K562 (cell line): ENCODE results near the gene ABCB4. TPM values are rescaled to one million over a fixed set of nuclear protein-coding genes. Genes with fewer than 3 reads are reported as not detected.

Experiments
- ATAC-seq: fragments of 200-7000 bp; cut with Tn5 transposase; 3 replicates; pipeline ENCODE4 v1.9.1; 2020; ENCODE audit warnings: moderate library complexity
- BruUV-seq: library from RNA; stranded (reverse); fragments of 400-500 nt; replicated peaks from 2 replicates; lab custom pipeline; 2021; lab: Mats Ljungman, UMichigan
- CTCF ChIA-PET: fragments of 300-600 bp; formaldehyde crosslinking; extraction: SDS; loops from one replicate; lab custom pipeline; 2021; ENCODE audit warnings: low intra/inter-chr PET ratio; lab: Yijun Ruan, JAX
- POLR2A ChIA-PET: fragments of 300-600, 350-650 bp; sonication (Branson Sonifier 250); formaldehyde crosslinking; extraction: SDS; loops from one replicate; lab custom pipeline; 2021; ENCODE audit warnings: antibody characterized with exemption, inconsistent platforms; lab: Yijun Ruan, JAX
- DNase-seq, 4 experiments: peaks; one replicate each; pipeline versions ENCODE4 v3.0.0 to v3.0.0-alpha.2; 2011 to 2018; ENCODE audit warnings: low spot score in 3 of 4, mixed read lengths in 3 of 4; ENCODE audit errors: extremely low read depth in 1 of 4
- FAIRE-seq: peaks from 2 replicates; lab custom pipeline; 2011; peaks lifted over from hg19 to GRCh38; lab: Jason Lieb, UNC
- H2AFZ ChIP-seq: 2 replicates; pipeline ENCODE4 v1.6.0; 2011; ENCODE audit warnings: low read depth, low read length, control low read depth, inconsistent platforms
- H3K27ac ChIP-seq: fragments of 200-600 bp; 3 replicates; pipeline ENCODE4 v1.8.0; 2011; ENCODE audit warnings: low read depth, mild to moderate bottlenecking, control low read depth, inconsistent platforms, low read length, moderate library complexity, mixed read lengths; ENCODE audit errors: extremely low read depth
- H3K27me3 ChIP-seq, 2 experiments: fragments of 300-600 bp in 1 of 2; 2 replicates in 1 of 2; 3 replicates in 1 of 2; pipeline versions ENCODE4 v1.6.0 to v1.8.0; 2011; ENCODE audit warnings: inconsistent platforms in 2 of 2, low read length in 2 of 2, mild to moderate bottlenecking in 1 of 2, mixed read lengths in 1 of 2, moderate library complexity in 1 of 2; ENCODE audit not compliant: control insufficient read depth in 2 of 2, insufficient read depth in 2 of 2
- H3K36me3 ChIP-seq: fragments of 300-600 bp; 3 replicates; pipeline ENCODE4 v1.8.0; 2011; ENCODE audit warnings: mild to moderate bottlenecking, low read length, inconsistent platforms; ENCODE audit not compliant: control insufficient read depth, insufficient read depth
- H3K4me1 ChIP-seq, 2 experiments: fragments of 200-600 bp in 1 of 2; replicated peaks in 1 of 2; 2 replicates in 1 of 2; 3 replicates in 1 of 2; pipeline versions ENCODE4 v1.5.1 to v1.8.0; 2011; ENCODE audit warnings: inconsistent platforms in 2 of 2, low read length in 2 of 2, mild to moderate bottlenecking in 1 of 2, mixed read lengths in 1 of 2, moderate library complexity in 1 of 2; ENCODE audit not compliant: control insufficient read depth in 2 of 2, insufficient read depth in 2 of 2
- H3K4me2 ChIP-seq: 2 replicates; pipeline ENCODE4 v1.6.1; 2011; ENCODE audit warnings: low read length, control low read depth, inconsistent platforms, mixed read lengths; ENCODE audit not compliant: insufficient read depth
- H3K4me3 ChIP-seq: fragments of 200-600 bp; sonication (generic), shearing (Covaris generic); 2 replicates; pipeline ENCODE4 v1.5.1; 2016; ENCODE audit warnings: control low read depth, inconsistent platforms
- H3K79me2 ChIP-seq: fragments of 200-600 bp; 3 replicates; pipeline ENCODE4 v1.8.0; 2011; ENCODE audit warnings: low read length, inconsistent platforms; ENCODE audit not compliant: control insufficient read depth, insufficient read depth
- H3K9ac ChIP-seq, 2 experiments: 2 replicates each; pipeline versions ENCODE4 v1.6.0 to v1.6.1; 2011; ENCODE audit warnings: low read depth in 2 of 2, low read length in 2 of 2, control low read depth in 1 of 2, inconsistent platforms in 1 of 2, mild to moderate bottlenecking in 1 of 2, mixed read lengths in 1 of 2; ENCODE audit not compliant: insufficient read depth in 1 of 2
- H3K9me1 ChIP-seq: one replicate; pipeline ENCODE4 v1.6.0; 2011; ENCODE audit warnings: inconsistent platforms, mild to moderate bottlenecking, low read length, moderate library complexity; ENCODE audit not compliant: control insufficient read depth, insufficient read depth
- H3K9me3 ChIP-seq: replicated peaks from 2 replicates; pipeline ENCODE4 v1.5.1; 2011; ENCODE audit warnings: low read depth, low read length, inconsistent platforms; ENCODE audit not compliant: control insufficient read depth, insufficient read depth
- H4K20me1 ChIP-seq: replicated peaks from 2 replicates; pipeline ENCODE4 v1.6.1; 2011; ENCODE audit warnings: low read length, inconsistent platforms, mixed read lengths; ENCODE audit not compliant: control insufficient read depth, insufficient read depth
- CBFA2T2 ChIP-seq: fragments of 450-650 bp; conservative IDR thresholded peaks from 2 replicates; pipeline ENCODE4 v1.6.1; 2017; ENCODE audit warnings: mild to moderate bottlenecking
- CEBPG ChIP-seq, 3 experiments: fragments of 200-800 bp in 1 of 3; sonication (Bioruptor generic) in 1 of 3; sonication (generic) in 1 of 3; formaldehyde crosslinking in 1 of 3; IDR thresholded peaks in 2 of 3; conservative IDR thresholded peaks in 1 of 3; 2 replicates each; pipeline versions ENCODE4 v1.6.1 to v1.8.0; 2016 to 2022; ENCODE audit warnings: missing compliant biosample characterization in 2 of 3, missing genetic modification characterization in 2 of 3, mild to moderate bottlenecking in 1 of 3, missing genetic modification reagents in 1 of 3
- GTF3C2 ChIP-seq: IDR thresholded peaks from 3 replicates; pipeline ENCODE4 v1.6.1; 2011; ENCODE audit warnings: borderline replicate concordance, mild to moderate bottlenecking, moderate library complexity; ENCODE audit not compliant: insufficient read length; ENCODE audit errors: extremely low read depth
- RFX1 ChIP-seq: fragments of 450-650 bp; IDR thresholded peaks from 2 replicates; pipeline ENCODE4 v1.6.1; 2016; ENCODE audit warnings: mild to moderate bottlenecking, moderate library complexity
- TCF7 ChIP-seq: sonication (generic); IDR thresholded peaks from 2 replicates; pipeline ENCODE4 v1.6.1; 2016; ENCODE audit warnings: antibody characterized with exemption, borderline replicate concordance
- USF1 ChIP-seq: sonication (generic); formaldehyde crosslinking; IDR thresholded peaks from 2 replicates; pipeline ENCODE4 v1.9.0; 2022; ENCODE audit warnings: mild to moderate bottlenecking, missing genetic modification reagents
- XRCC3 ChIP-seq: fragments of 450-650 bp; IDR thresholded peaks from 2 replicates; pipeline ENCODE4 v1.6.1; 2017; ENCODE audit warnings: mild to moderate bottlenecking, moderate library complexity
- ZFPM2 ChIP-seq: fragments of 250-450 bp; sonication (Bioruptor Pico); IDR thresholded peaks from 2 replicates; pipeline ENCODE4 v1.5.1; 2022; ENCODE audit warnings: mild to moderate bottlenecking
- ZNF639 ChIP-seq, 2 experiments: fragments of 200-800 bp in 1 of 2; sonication (Bioruptor generic) in 1 of 2; sonication (generic) in 1 of 2; formaldehyde crosslinking in 1 of 2; IDR thresholded peaks in 1 of 2; conservative IDR thresholded peaks in 1 of 2; 2 replicates each; pipeline versions ENCODE4 v1.5.0 to v1.6.1; 2016 to 2020; ENCODE audit warnings: missing compliant biosample characterization in 1 of 2, missing genetic modification characterization in 1 of 2, missing genetic modification reagents in 1 of 2
- WGBS: fragments of 100-300 bp; shearing (Covaris generic); methylation state at CpG from one replicate; pipeline ENCODE4 v1.1.6; 2016; ENCODE audit warnings: low coverage, mixed read lengths; ENCODE audit not compliant: insufficient coverage; ENCODE audit errors: missing lambda C conversion rate; 5-methylcytosine and 5-hydroxymethylcytosine counted together
- in situ Hi-C: fragments of 300-500 bp; cut with MboI; formaldehyde crosslinking; loops from 4 replicates; pipeline ENCODE4 v1.15.0; 2018; ENCODE audit warnings: inconsistent platforms, mixed read lengths
- intact Hi-C: fragments of 100-400 bp; cut with micrococcal nuclease; formaldehyde crosslinking; loops from 2 replicates; pipeline ENCODE4 v1.14.2; 2022
- polyA plus RNA-seq, 8 experiments: library from polyadenylated mRNA; depleted of rRNA in 4 of 8; stranded (reverse) in 5 of 8; unstranded in 3 of 8; fragments of >200 nt; fragmentation: Nextera tagmentation in 2 of 8; fragmentation: Illumina TruSeq in 1 of 8; extraction: Ambion mirVana in 2 of 8; extraction: Trizol in 1 of 8; gene quantifications; 2 replicates each; pipeline versions ENCODE4 v1.2.1 to v1.2.3, GENCODE V29; 2011 to 2014; ENCODE audit warnings: inconsistent platforms in 1 of 8, missing spikeins in 1 of 8
- total RNA-seq, 7 experiments: library from RNA; depleted of rRNA in 6 of 7; stranded (reverse); fragments of >200 nt in 6 of 7; fragmentation: Illumina TruSeq in 2 of 7; extraction: Trizol in 2 of 7; gene quantifications; 2 replicates each; pipeline versions ENCODE4 v1.2.1 to v1.2.3, GENCODE V29; 2011 to 2021; ENCODE audit warnings: low replicate concordance in 1 of 7
- TF ChIP-seq, protein P1 (sequence below): fragments of 450-650 bp; IDR thresholded peaks from 2 replicates; pipeline ENCODE4 v1.6.1; 2018; ENCODE audit not compliant: partially characterized antibody

The ABCB4 gene
- total and polyA plus RNA-seq, 9 of the 15 experiments (the other 6 are each of a cell fraction or from before 2014, with no cell fraction given), result 0.06 to 0.73 (median 0.40) TPM

DNA sequence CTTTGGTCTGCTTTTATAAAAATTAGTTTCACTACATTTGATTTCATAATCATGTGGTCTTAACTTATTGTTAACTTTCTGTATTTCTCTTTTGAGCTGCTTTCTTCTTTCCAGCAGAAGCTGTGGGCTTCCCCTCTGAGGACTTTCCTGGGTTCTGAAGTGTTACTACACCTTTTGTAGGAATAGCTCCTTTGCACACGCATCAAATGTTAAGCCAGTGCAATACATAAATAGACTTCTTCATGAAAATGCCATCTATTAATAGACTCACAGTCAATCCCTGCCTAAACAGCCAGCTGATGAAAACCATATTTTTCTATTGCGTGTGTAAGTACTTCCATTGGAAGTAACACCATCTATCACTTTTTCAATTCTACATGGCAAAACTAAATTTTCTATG lies 1.5 kb downstream of the ABCB4 start:
- Histone ChIP-seq H3K27me3 (peaks cover 16 to 28% of the 10 kb centered on the region in 2 experiments; a peak in 4 of 5 replicates), H3K9me3 (no peaks in the 10 kb centered on the region), H3K79me2 (no peaks in the 10 kb centered on the region), H3K4me3 (no peak overlapping the region), H3K36me3 (no peaks in the 10 kb centered on the region), H3K4me1 (peaks cover 0 to 9% of the 10 kb centered on the region in 2 experiments; a peak in 1 of 5 replicates), H4K20me1 (no peaks in the 10 kb centered on the region), H3K9me1 (no peaks in the 10 kb centered on the region)
- no peak for ATAC-seq
- no TSS peak for BruUV-seq
- 3% methylated on average over 2 of the region's 2 CpGs for WGBS
- FAIRE-seq, result no peak
- TF ChIP-seq RFX1, result no peak
- TF ChIP-seq TCF7, result no peak
- no peak for TF ChIP-seq USF1
- no peak for TF ChIP-seq CEBPG (CRISPR knock-in tag; IDR thresholded peaks at IDR 0.05)
- no peak for TF ChIP-seq CEBPG (tag; conservative IDR thresholded peaks at IDR 0.05 in 1 of 2, IDR thresholded peaks at IDR 0.05 in 1 of 2)
- no peak for TF ChIP-seq ZNF639 (CRISPR knock-in tag; conservative IDR thresholded peaks at IDR 0.05 in 1 of 2, IDR thresholded peaks at IDR 0.05 in 1 of 2)
- no peak for TF ChIP-seq XRCC3
- TF ChIP-seq, protein P1, sequence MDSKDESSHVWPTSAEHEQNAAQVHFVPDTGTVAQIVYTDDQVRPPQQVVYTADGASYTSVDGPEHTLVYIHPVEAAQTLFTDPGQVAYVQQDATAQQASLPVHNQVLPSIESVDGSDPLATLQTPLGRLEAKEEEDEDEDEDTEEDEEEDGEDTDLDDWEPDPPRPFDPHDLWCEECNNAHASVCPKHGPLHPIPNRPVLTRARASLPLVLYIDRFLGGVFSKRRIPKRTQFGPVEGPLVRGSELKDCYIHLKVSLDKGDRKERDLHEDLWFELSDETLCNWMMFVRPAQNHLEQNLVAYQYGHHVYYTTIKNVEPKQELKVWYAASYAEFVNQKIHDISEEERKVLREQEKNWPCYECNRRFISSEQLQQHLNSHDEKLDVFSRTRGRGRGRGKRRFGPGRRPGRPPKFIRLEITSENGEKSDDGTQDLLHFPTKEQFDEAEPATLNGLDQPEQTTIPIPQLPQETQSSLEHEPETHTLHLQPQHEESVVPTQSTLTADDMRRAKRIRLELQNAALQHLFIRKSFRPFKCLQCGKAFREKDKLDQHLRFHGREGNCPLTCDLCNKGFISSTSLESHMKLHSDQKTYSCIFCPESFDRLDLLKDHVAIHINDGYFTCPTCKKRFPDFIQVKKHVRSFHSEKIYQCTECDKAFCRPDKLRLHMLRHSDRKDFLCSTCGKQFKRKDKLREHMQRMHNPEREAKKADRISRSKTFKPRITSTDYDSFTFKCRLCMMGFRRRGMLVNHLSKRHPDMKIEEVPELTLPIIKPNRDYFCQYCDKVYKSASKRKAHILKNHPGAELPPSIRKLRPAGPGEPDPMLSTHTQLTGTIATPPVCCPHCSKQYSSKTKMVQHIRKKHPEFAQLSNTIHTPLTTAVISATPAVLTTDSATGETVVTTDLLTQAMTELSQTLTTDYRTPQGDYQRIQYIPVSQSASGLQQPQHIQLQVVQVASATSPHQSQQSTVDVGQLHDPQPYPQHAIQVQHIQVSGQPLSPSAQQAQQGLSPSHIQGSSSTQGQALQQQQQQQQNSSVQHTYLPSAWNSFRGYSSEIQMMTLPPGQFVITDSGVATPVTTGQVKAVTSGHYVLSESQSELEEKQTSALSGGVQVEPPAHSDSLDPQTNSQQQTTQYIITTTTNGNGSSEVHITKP, result no peak
- TF ChIP-seq GTF3C2, result no peak
- no peak for TF ChIP-seq CBFA2T2
- no peak for TF ChIP-seq ZFPM2
- TF ChIP-seq, all 486 proteins: peak for 0
- DNase-seq, result no peak
- intact Hi-C loops (no loop called here), in situ Hi-C loops (no loop called here)
- CTCF ChIA-PET, result no interaction called here
- Histone ChIP-seq H3K27ac (no peak overlapping the region), H2AFZ (no peak overlapping the region), H3K9ac (no peak overlapping the region), H3K4me2 (no peak overlapping the region)
- POLR2A ChIA-PET, result no interaction called here
